Measurements from ENCODE around the gene PRKCH. TPM values are rescaled to one million over a fixed set of nuclear protein-coding genes. Genes with fewer than 3 reads are reported as not detected.
"Not testable (repeated sequence)": the region's sequence is repeated elsewhere in the genome, so short reads cannot be mapped to it uniquely, and the experiment has no call there.

The PRKCH gene
- total RNA-seq, 1 experiment from 2014 or later = 18.3 TPM

DNA sequence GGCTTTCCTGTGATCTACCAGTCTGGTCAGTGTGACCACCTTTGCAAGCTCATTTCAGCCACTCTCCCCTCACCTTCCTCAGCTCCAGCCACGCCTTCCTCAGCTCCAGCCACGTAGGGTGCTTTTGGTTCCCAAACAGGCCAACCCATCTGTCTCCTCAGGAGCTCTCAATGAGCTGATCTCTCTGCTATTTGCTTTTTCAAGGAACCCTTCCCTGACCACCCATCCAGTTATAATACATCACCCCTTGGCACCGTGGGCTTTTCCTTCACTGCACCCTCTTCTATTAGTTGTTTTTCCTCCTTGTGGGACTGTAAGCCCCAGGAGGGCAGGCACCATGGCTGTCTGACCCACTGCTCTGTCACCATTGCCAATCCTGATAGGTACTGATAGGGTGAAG, 2.3 kb upstream of the PRKCH start:
- H3K9me3 ChIP-seq = no peaks in the 10 kb centered on the region
- intact Hi-C loops (cut with micrococcal nuclease; ENCODE audit: unreplicated experiment) = no loop called here
- CTCF ChIA-PET = no interaction called here

DNA sequence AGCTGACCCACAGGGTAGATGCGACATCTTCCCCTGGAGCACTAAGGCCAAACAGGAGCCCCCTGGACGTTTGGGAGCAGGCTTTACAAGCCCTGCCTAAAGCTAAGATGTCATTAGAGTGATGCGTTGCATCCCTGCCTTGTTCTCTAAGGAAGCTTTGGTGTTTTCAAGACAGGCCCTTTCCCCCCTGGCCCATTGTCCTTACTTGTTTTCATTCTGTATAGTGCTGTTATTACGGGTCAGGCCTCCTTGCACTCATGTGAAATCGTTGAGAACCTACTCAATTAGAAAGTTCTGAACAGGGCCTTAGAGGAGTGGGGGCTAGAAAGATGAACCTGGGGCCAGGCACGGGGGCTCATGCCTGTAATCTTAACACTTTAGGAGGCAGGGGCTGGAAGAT, 1.7 kb upstream of the PRKCH start:
- CTCF ChIA-PET = no interaction called here

More for the DNA sequence above, 2.3 kb upstream of the PRKCH start:
- no peak for DNase-seq
- Histone ChIP-seq H3K36me3 (ENCODE audit: control insufficient read depth, insufficient read depth, low read length) (no peaks in the 10 kb centered on the region), H3K4me3 (ENCODE audit: low read depth, low read length) (no peak overlapping the region), H3K4me1 (0 out of 2 replicates have a peak, but pooled peaks cover 3% of the 10 kb centered on the region), H3K27me3 (replicated peaks; ENCODE audit: control insufficient read depth, insufficient read depth, low read length) (no peaks in the 10 kb centered on the region)
- BruUV-seq (replicated peaks) = no TSS peak
- H3K27ac Mint-ChIP-seq (ENCODE audit: unreplicated experiment) = no peak overlapping the region
- no peak overlapping the region for H3K4me3 Mint-ChIP-seq (ENCODE audit: unreplicated experiment)
- no peaks in the 10 kb centered on the region for H3K4me1 Mint-ChIP-seq (ENCODE audit: low read depth, unreplicated experiment)
- H3K9me3 Mint-ChIP-seq (ENCODE audit: unreplicated experiment) = peaks cover 10% of the 10 kb centered on the region
- POLR2A ChIA-PET = no interaction called here
- TF ChIP-seq, protein P1, sequence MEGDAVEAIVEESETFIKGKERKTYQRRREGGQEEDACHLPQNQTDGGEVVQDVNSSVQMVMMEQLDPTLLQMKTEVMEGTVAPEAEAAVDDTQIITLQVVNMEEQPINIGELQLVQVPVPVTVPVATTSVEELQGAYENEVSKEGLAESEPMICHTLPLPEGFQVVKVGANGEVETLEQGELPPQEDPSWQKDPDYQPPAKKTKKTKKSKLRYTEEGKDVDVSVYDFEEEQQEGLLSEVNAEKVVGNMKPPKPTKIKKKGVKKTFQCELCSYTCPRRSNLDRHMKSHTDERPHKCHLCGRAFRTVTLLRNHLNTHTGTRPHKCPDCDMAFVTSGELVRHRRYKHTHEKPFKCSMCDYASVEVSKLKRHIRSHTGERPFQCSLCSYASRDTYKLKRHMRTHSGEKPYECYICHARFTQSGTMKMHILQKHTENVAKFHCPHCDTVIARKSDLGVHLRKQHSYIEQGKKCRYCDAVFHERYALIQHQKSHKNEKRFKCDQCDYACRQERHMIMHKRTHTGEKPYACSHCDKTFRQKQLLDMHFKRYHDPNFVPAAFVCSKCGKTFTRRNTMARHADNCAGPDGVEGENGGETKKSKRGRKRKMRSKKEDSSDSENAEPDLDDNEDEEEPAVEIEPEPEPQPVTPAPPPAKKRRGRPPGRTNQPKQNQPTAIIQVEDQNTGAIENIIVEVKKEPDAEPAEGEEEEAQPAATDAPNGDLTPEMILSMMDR (IDR thresholded peaks at IDR 0.05; ENCODE audit: insufficient read depth in 1 of 2, low read depth in 1 of 2, low read length in 1 of 2, severe bottlenecking in 1 of 2, unreplicated experiment in 1 of 2) = no peak
- peaks cover 11% of the 10 kb centered on the region for H3K36me3 Mint-ChIP-seq (ENCODE audit: insufficient read depth, unreplicated experiment)
- H3K27me3 Mint-ChIP-seq (ENCODE audit: insufficient read depth, unreplicated experiment) = no peaks in the 10 kb centered on the region

DNA sequence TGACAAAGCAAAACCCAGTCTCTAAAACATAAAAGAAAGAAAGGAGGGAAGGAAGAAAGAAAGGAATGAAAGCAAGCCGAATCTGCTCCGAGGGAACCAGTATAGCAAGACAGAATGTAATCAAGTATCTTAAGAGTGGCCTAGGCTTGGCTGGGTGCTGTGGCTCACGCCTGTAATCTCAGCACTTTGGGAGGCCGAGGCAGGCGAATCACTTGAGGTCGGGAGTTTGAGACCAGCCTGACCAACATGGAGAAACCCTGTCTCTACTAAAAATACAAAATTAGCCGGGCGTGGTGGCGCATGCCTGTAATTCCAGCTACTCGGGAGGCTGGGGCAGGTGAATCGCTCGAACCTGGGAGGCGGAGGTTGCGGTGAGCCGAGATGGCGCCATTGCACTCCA, 1.2 kb upstream of the PRKCH start:
- H3K27me3 Mint-ChIP-seq (ENCODE audit: insufficient read depth, unreplicated experiment); H3K9me3 Mint-ChIP-seq (ENCODE audit: unreplicated experiment); CTCF ChIA-PET; H3K4me3 Mint-ChIP-seq (ENCODE audit: unreplicated experiment); DNase-seq; BruUV-seq (replicated peaks); H3K27me3 ChIP-seq (replicated peaks; ENCODE audit: control insufficient read depth, insufficient read depth, low read length); POLR2A ChIA-PET; H3K9me3 ChIP-seq; H3K36me3 ChIP-seq (ENCODE audit: control insufficient read depth, insufficient read depth, low read length); H3K36me3 Mint-ChIP-seq (ENCODE audit: insufficient read depth, unreplicated experiment); H3K4me1 Mint-ChIP-seq (ENCODE audit: low read depth, unreplicated experiment); H3K4me1 ChIP-seq; H3K27ac Mint-ChIP-seq (ENCODE audit: unreplicated experiment); H3K4me3 ChIP-seq (ENCODE audit: low read depth, low read length): not testable (repeated sequence)
- intact Hi-C loops (cut with micrococcal nuclease; ENCODE audit: unreplicated experiment) = loop anchor here (5.0 kb wide), 1 partner anchor 67 kb away; no protein-coding TSS in a partner anchor

More for the DNA sequence above, 1.7 kb upstream of the PRKCH start:
- intact Hi-C loops (cut with micrococcal nuclease; ENCODE audit: unreplicated experiment) = loop anchor here (5.0 kb wide), 1 partner anchor 68 kb away; no protein-coding TSS in a partner anchor
- H3K4me1 ChIP-seq = 0 out of 2 replicates have a peak, but pooled peaks cover 3% of the 10 kb centered on the region
- peaks cover 9% of the 10 kb centered on the region for H3K36me3 Mint-ChIP-seq (ENCODE audit: insufficient read depth, unreplicated experiment)
- H3K4me1 Mint-ChIP-seq (ENCODE audit: low read depth, unreplicated experiment) = no peaks in the 10 kb centered on the region
- no peak overlapping the region for H3K4me3 ChIP-seq (ENCODE audit: low read depth, low read length)
- H3K27me3 ChIP-seq (replicated peaks; ENCODE audit: control insufficient read depth, insufficient read depth, low read length) = no peaks in the 10 kb centered on the region
- peaks cover 4% of the 10 kb centered on the region for H3K9me3 Mint-ChIP-seq (ENCODE audit: unreplicated experiment)
- no peaks in the 10 kb centered on the region for H3K9me3 ChIP-seq
- no peak overlapping the region for H3K4me3 Mint-ChIP-seq (ENCODE audit: unreplicated experiment)
- TF ChIP-seq, protein P1 (IDR thresholded peaks at IDR 0.05; ENCODE audit: insufficient read depth in 1 of 2, low read depth in 1 of 2, low read length in 1 of 2, severe bottlenecking in 1 of 2, unreplicated experiment in 1 of 2) = no peak
- H3K36me3 ChIP-seq (ENCODE audit: control insufficient read depth, insufficient read depth, low read length) = no peaks in the 10 kb centered on the region
- BruUV-seq (replicated peaks) = no TSS peak
- no peak overlapping the region for H3K27ac Mint-ChIP-seq (ENCODE audit: unreplicated experiment)
- DNase-seq = no peak
- no peaks in the 10 kb centered on the region for H3K27me3 Mint-ChIP-seq (ENCODE audit: insufficient read depth, unreplicated experiment)
- POLR2A ChIA-PET = no interaction called here
